Activated CD4-positive, alpha-beta memory T cell treated with anti-CD3 and anti-CD28 coated beads, Interleukin-2, amount 10 ng/mL, durations not matched to agents 7 days and 5 days (primary cell): Measurements from ENCODE around the gene ELOA. TPM values are rescaled to one million over a fixed set of nuclear protein-coding genes. Genes with fewer than 3 reads are reported as not detected.
"Not testable (repeated sequence)": the region's sequence is repeated elsewhere in the genome, so short reads cannot be mapped to it uniquely, and the experiment has no call there.

Source experiments
- CTCF ChIA-PET: fragments of 350-600 bp; sonication (Branson Sonifier 250); formaldehyde crosslinking; loops from one replicate; lab custom pipeline; 2021; ENCODE audit warnings: antibody characterized with exemption, inconsistent platforms; lab: Charles Lee
- POLR2A ChIA-PET: fragments of 350-600 bp; sonication (Branson Sonifier 250); formaldehyde crosslinking; loops from one replicate; lab custom pipeline; 2021; ENCODE audit warnings: antibody characterized with exemption; lab: Charles Lee
- DNase-seq: peaks from one replicate; pipeline ENCODE4 v3.0.0-alpha.2; 2020
- H3K27ac Mint-ChIP-seq: one replicate; pipeline ENCODE4 v1.8.0; 2021; ENCODE audit warnings: mild to moderate bottlenecking, mixed read lengths
- H3K27me3 Mint-ChIP-seq: one replicate; pipeline ENCODE4 v1.8.0; 2021; ENCODE audit warnings: mixed read lengths
- H3K36me3 Mint-ChIP-seq: one replicate; pipeline ENCODE4 v1.8.0; 2021; ENCODE audit warnings: low read depth, mixed read lengths
- H3K4me1 Mint-ChIP-seq: one replicate; pipeline ENCODE4 v1.8.0; 2021; ENCODE audit warnings: mixed read lengths
- H3K4me3 Mint-ChIP-seq: one replicate; pipeline ENCODE4 v1.8.0; 2021; ENCODE audit warnings: mild to moderate bottlenecking, mixed read lengths
- H3K9me3 Mint-ChIP-seq: one replicate; pipeline ENCODE4 v1.8.0; 2021; ENCODE audit warnings: mixed read lengths
- total RNA-seq, 2 experiments: library from RNA; stranded (reverse); gene quantifications; one replicate each; pipeline ENCODE4 v1.2.3, GENCODE V29; 2021

The ELOA gene
- total RNA-seq, 2 experiments from 2014 or later: 34.1 to 35.2 TPM

GRCh38 chr1:23772049-23772853, 29.0 kb downstream of the ELOA start:
- Mint-ChIP-seq H3K4me1 (peaks cover 37% of the 10 kb centered on the region), H3K4me3 (no peak overlapping the region), H3K36me3 (no peaks in the 10 kb centered on the region), H3K9me3 (no peaks in the 10 kb centered on the region), H3K27ac (no peak overlapping the region), H3K27me3 (no peaks in the 10 kb centered on the region)
- peak; percentile 88 for DNase-seq
- ChIA-PET CTCF (interaction anchor here (0.6 to 3.4 kb wide), 34 partner anchors 8 to 427 kb away, joined by 3 to 34 read pairs (median 5); partner anchors contain the start of genes CNR2, GALE and HMGCL), POLR2A (interaction anchor here (1.0 to 2.3 kb wide), 9 partner anchors 20 to 244 kb away, joined by 3 to 13 read pairs (median 4); partner anchors contain the start of genes ELOA, GALE, HMGCL and RPL11)

GRCh38 chr1:23772854-23773242, 29.6 kb downstream of the ELOA start:
- CTCF ChIA-PET: no interaction called here
- Mint-ChIP-seq H3K9me3 (no peaks in the 10 kb centered on the region), H3K36me3 (no peaks in the 10 kb centered on the region)

GRCh38 chr1:23774174-23774880, 31.1 kb downstream of the ELOA start:
- no peaks in the 10 kb centered on the region for H3K27me3 Mint-ChIP-seq
- no peaks in the 10 kb centered on the region for H3K36me3 Mint-ChIP-seq
- no peak for DNase-seq
- H3K9me3 Mint-ChIP-seq: no peaks in the 10 kb centered on the region
- peaks cover 48% of the 10 kb centered on the region for H3K4me1 Mint-ChIP-seq
- ChIA-PET CTCF (interaction anchor here (0.9 to 1.7 kb wide), 9 partner anchors 10 to 137 kb away, joined by 3 to 5 read pairs (median 3); no protein-coding TSS in a partner anchor), POLR2A (interaction anchor here (0.9 to 1.9 kb wide), 4 partner anchors 11 to 215 kb away, joined by 3 to 5 read pairs (median 3); partner anchors contain the start of gene PNRC2)
- H3K4me3 Mint-ChIP-seq: no peak overlapping the region
- H3K27ac Mint-ChIP-seq: no peak overlapping the region

More at GRCh38 chr1:23772854-23773242, 29.6 kb downstream of the ELOA start:
- POLR2A ChIA-PET: no interaction called here
- Mint-ChIP-seq H3K27me3 (no peaks in the 10 kb centered on the region), H3K27ac (no peak overlapping the region), H3K4me1 (peaks cover 41% of the 10 kb centered on the region), H3K4me3 (no peak overlapping the region)
- DNase-seq: no peak

GRCh38 chr1:23776217-23776616, 32.9 kb downstream of the ELOA start:
- ChIA-PET POLR2A (interaction anchor here (1.4 to 6.1 kb wide), 4 partner anchors 9 to 183 kb away, joined by 3 to 115 read pairs (median 4); partner anchors contain the start of gene LYPLA2), CTCF (interaction anchor here (0.9 to 1.4 kb wide), 3 partner anchors 22 to 34 kb away, joined by 3 to 7 read pairs (median 4); no protein-coding TSS in a partner anchor)
- peaks cover 5% of the 10 kb centered on the region for H3K36me3 Mint-ChIP-seq
- DNase-seq: no peak
- H3K27me3 Mint-ChIP-seq: no peaks in the 10 kb centered on the region
- no peak overlapping the region for H3K27ac Mint-ChIP-seq
- H3K9me3 Mint-ChIP-seq: no peaks in the 10 kb centered on the region
- H3K4me1 Mint-ChIP-seq: peaks cover 59% of the 10 kb centered on the region
- H3K4me3 Mint-ChIP-seq: no peak overlapping the region

- CTCF ChIA-PET: interaction anchor here (0.5 to 2.5 kb wide), 10 partner anchors 11 to 237 kb away, joined by 3 to 9 read pairs (median 4); partner anchors contain the start of genes ELOA and LYPLA2
- peaks cover 56% of the 10 kb centered on the region for H3K4me1 Mint-ChIP-seq
- peak; percentile 85 for DNase-seq
These were observed 34.9 kb downstream of the ELOA start, which contains the start of gene PITHD1 for GRCh38 chr1:23777979-23778814. Gene PITHD1 (plus strand): TSS chr1:23778418. CDS start chr1:23778516, 98 bp downstream.

GRCh38 chr1:23779826-23780371, 36.6 kb downstream of the ELOA start:
- Mint-ChIP-seq H3K9me3 (no peaks in the 10 kb centered on the region), H3K36me3 (peaks cover 20% of the 10 kb centered on the region), H3K27ac (peak overlapping the region; percentile 70), H3K4me3 (peak overlapping the region; percentile 83), H3K27me3 (no peaks in the 10 kb centered on the region), H3K4me1 (peaks cover 49% of the 10 kb centered on the region)
- ChIA-PET CTCF (interaction anchor here (0.7 to 1.8 kb wide), 10 partner anchors 8 to 240 kb away, joined by 3 to 10 read pairs (median 6); partner anchors contain the start of gene GALE), POLR2A (interaction anchor here (0.5 to 6.1 kb wide), 8 partner anchors 11 to 1815 kb away, joined by 3 to 115 read pairs (median 14); partner anchors contain the start of genes ELOA, GALE, HMGCL and LYPLA2)
- no peak for DNase-seq

More at GRCh38 chr1:23777979-23778814, 34.9 kb downstream of the ELOA start, which contains the start of gene PITHD1:
- Mint-ChIP-seq H3K36me3 (peaks cover 11% of the 10 kb centered on the region), H3K9me3 (no peaks in the 10 kb centered on the region), H3K27ac (peak within 1 kb of the TSS; percentile 81), H3K4me3 (peak within 1 kb of the TSS; percentile 83), H3K27me3 (no peaks in the 10 kb centered on the region)
- POLR2A ChIA-PET: interaction anchor here (0.8 to 6.1 kb wide), 20 partner anchors 12 to 254 kb away, joined by 3 to 115 read pairs (median 4); partner anchors contain the start of genes ELOA, GALE, HMGCL and LYPLA2

- not testable (repeated sequence) for H3K27me3 Mint-ChIP-seq, DNase-seq, H3K4me3 Mint-ChIP-seq, H3K9me3 Mint-ChIP-seq, H3K27ac Mint-ChIP-seq
- peaks cover 49% of the 10 kb centered on the region for H3K36me3 Mint-ChIP-seq
- H3K4me1 Mint-ChIP-seq: peaks cover 30% of the 10 kb centered on the region
- ChIA-PET POLR2A (interaction anchor here (1.2 kb wide), 1 partner anchor 42 kb away, joined by 4 read pairs; the partner anchor contains the start of gene HMGCL), CTCF (interaction anchor here (1.9 kb wide), 1 partner anchor 11 kb away, joined by 8 read pairs; no protein-coding TSS in a partner anchor)
These were observed 39.9 kb downstream of the ELOA start for GRCh38 chr1:23783141-23783540.

GRCh38 chr1:23784846-23785245, 41.6 kb downstream of the ELOA start:
- ChIA-PET POLR2A (interaction anchor here (1.0 kb wide), 1 partner anchor 10 kb away, joined by 3 read pairs; no protein-coding TSS in a partner anchor), CTCF (interaction anchor here (1.1 to 2.3 kb wide), 3 partner anchors 10 to 26 kb away, joined by 3 to 5 read pairs (median 4); no protein-coding TSS in a partner anchor)
- Mint-ChIP-seq H3K36me3 (peaks cover 57% of the 10 kb centered on the region), H3K4me1 (peaks cover 22% of the 10 kb centered on the region), H3K4me3 (no peak overlapping the region), H3K27ac (peak overlapping the region; percentile 58), H3K9me3 (no peaks in the 10 kb centered on the region), H3K27me3 (no peaks in the 10 kb centered on the region)
- no peak for DNase-seq

- Mint-ChIP-seq H3K36me3 (peaks cover 57% of the 10 kb centered on the region), H3K27ac (no peak overlapping the region), H3K4me3 (no peak overlapping the region), H3K4me1 (peaks cover 36% of the 10 kb centered on the region), H3K27me3 (no peaks in the 10 kb centered on the region), H3K9me3 (no peaks in the 10 kb centered on the region)
- POLR2A ChIA-PET: interaction anchor here (7.3 to 9.3 kb wide), 2 partner anchors 9 to 13 kb away, joined by 84 to 115 read pairs; partner anchors contain the start of genes GALE and PITHD1
- CTCF ChIA-PET: interaction anchor here (1.5 to 2.7 kb wide), 2 partner anchors 8 to 13 kb away, joined by 4 to 10 read pairs; no protein-coding TSS in a partner anchor
- no peak for DNase-seq
These were observed 44.4 kb downstream of the ELOA start for GRCh38 chr1:23787701-23788100.

GRCh38 chr1:23788695-23789094, 45.4 kb downstream of the ELOA start:
- POLR2A ChIA-PET: interaction anchor here (7.3 to 9.3 kb wide), 2 partner anchors 10 to 12 kb away, joined by 84 to 115 read pairs; partner anchors contain the start of genes GALE and PITHD1
- peaks cover 41% of the 10 kb centered on the region for H3K4me1 Mint-ChIP-seq
- peaks cover 60% of the 10 kb centered on the region for H3K36me3 Mint-ChIP-seq
- CTCF ChIA-PET: interaction anchor here (1.2 to 3.2 kb wide), 5 partner anchors 9 to 23 kb away, joined by 3 to 11 read pairs (median 6); no protein-coding TSS in a partner anchor
- no peak for DNase-seq
- H3K27ac Mint-ChIP-seq: peak overlapping the region; percentile 22
- no peaks in the 10 kb centered on the region for H3K27me3 Mint-ChIP-seq
- H3K9me3 Mint-ChIP-seq: no peaks in the 10 kb centered on the region
- H3K4me3 Mint-ChIP-seq: no peak overlapping the region
